Measurements from ENCODE around the gene LDLRAD4. TPM values are rescaled to one million over a fixed set of nuclear protein-coding genes. Genes with fewer than 3 reads are reported as not detected.

Gene LDLRAD4
- total and polyA plus RNA-seq, 9 of the 15 experiments (the other 6 are each of a cell fraction or from before 2014, with no cell fraction given) = 0.01 TPM; not detected in 8

GRCh38 chr18:13625355-13625754, 406.8 kb downstream of the LDLRAD4 start (continued):
- TF ChIP-seq CBX8 (IDR thresholded peaks at IDR 0.05; ENCODE audit: borderline replicate concordance, extremely low read depth, low read depth, low read length, poor library complexity, severe bottlenecking) (no peak), KHSRP (IDR thresholded peaks at IDR 0.05) (no peak), CHD2 (IDR thresholded peaks at IDR 0.05; ENCODE audit: low read depth, low read length) (no peak), EGR1 (conservative IDR thresholded peaks at IDR 0.05) (no peak)
- TF ChIP-seq, protein P1, sequence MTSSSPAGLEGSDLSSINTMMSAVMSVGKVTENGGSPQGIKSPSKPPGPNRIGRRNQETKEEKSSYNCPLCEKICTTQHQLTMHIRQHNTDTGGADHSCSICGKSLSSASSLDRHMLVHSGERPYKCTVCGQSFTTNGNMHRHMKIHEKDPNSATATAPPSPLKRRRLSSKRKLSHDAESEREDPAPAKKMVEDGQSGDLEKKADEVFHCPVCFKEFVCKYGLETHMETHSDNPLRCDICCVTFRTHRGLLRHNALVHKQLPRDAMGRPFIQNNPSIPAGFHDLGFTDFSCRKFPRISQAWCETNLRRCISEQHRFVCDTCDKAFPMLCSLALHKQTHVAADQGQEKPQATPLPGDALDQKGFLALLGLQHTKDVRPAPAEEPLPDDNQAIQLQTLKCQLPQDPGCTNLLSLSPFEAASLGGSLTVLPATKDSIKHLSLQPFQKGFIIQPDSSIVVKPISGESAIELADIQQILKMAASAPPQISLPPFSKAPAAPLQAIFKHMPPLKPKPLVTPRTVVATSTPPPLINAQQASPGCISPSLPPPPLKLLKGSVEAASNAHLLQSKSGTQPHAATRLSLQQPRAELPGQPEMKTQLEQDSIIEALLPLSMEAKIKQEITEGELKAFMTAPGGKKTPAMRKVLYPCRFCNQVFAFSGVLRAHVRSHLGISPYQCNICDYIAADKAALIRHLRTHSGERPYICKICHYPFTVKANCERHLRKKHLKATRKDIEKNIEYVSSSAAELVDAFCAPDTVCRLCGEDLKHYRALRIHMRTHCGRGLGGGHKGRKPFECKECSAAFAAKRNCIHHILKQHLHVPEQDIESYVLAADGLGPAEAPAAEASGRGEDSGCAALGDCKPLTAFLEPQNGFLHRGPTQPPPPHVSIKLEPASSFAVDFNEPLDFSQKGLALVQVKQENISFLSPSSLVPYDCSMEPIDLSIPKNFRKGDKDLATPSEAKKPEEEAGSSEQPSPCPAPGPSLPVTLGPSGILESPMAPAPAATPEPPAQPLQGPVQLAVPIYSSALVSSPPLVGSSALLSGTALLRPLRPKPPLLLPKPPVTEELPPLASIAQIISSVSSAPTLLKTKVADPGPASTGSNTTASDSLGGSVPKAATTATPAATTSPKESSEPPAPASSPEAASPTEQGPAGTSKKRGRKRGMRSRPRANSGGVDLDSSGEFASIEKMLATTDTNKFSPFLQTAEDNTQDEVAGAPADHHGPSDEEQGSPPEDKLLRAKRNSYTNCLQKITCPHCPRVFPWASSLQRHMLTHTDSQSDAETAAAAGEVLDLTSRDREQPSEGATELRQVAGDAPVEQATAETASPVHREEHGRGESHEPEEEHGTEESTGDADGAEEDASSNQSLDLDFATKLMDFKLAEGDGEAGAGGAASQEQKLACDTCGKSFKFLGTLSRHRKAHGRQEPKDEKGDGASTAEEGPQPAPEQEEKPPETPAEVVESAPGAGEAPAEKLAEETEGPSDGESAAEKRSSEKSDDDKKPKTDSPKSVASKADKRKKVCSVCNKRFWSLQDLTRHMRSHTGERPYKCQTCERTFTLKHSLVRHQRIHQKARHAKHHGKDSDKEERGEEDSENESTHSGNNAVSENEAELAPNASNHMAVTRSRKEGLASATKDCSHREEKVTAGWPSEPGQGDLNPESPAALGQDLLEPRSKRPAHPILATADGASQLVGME (CRISPR knock-in tag; IDR thresholded peaks at IDR 0.05) = no peak

All from K562 (cell line).